RWPE1 (cell line): ENCODE measurements around the gene HIGD1B.

ENCODE experiments used
- CTCF ChIA-PET: fragments of 350-600 bp; sonication (Branson Sonifier 250); formaldehyde crosslinking; extraction: SDS; loops from one replicate; lab custom pipeline; 2021; lab: Yijun Ruan, JAX
- POLR2A ChIA-PET: fragments of 400-600 bp; formaldehyde crosslinking; extraction: SDS; loops from one replicate; lab custom pipeline; 2020; ENCODE audit warnings: antibody characterized with exemption; ENCODE audit not compliant: low non-redundant PET; lab: Yijun Ruan, JAX
- DNase-seq: peaks from one replicate; pipeline ENCODE4 v3.0.0; 2012; ENCODE audit warnings: low spot score
- H3K27ac ChIP-seq: fragments of 450-650 bp; 2 replicates; pipeline ENCODE4 v1.5.1; 2017
- CTCF ChIP-seq: fragments of 450-650 bp; conservative IDR thresholded peaks from 2 replicates; pipeline ENCODE4 v1.5.1; 2017; ENCODE audit warnings: low read depth, mild to moderate bottlenecking

The HIGD1B gene

GRCh38 chr17:44846206-44846605, 1.5 kb upstream of the HIGD1B start:
- ChIA-PET CTCF (interaction anchor here (0.6 kb wide), 1 partner anchor 14 kb away, joined by 4 read pairs; no protein-coding TSS in a partner anchor), POLR2A (interaction anchor here (0.7 kb wide), 1 partner anchor 13 kb away, joined by 6 read pairs; no protein-coding TSS in a partner anchor)
- no peak for TF ChIP-seq CTCF
- no peak for DNase-seq
- H3K27ac ChIP-seq: no peak overlapping the region

- no peak for DNase-seq
- CTCF ChIA-PET: interaction anchor here (0.8 to 1.3 kb wide), 4 partner anchors 69 to 89 kb away, joined by 3 to 5 read pairs (median 4); no protein-coding TSS in a partner anchor
- POLR2A ChIA-PET: interaction anchor here (0.6 kb wide), 1 partner anchor 178 kb away, joined by 4 read pairs; no protein-coding TSS in a partner anchor
- no peak overlapping the region for H3K27ac ChIP-seq
- no peak for TF ChIP-seq CTCF
Measured at GRCh38 chr17:44848257-44848795, 643 bp downstream of the HIGD1B start.

- ChIA-PET CTCF (interaction anchor here (1.0 to 1.3 kb wide), 2 partner anchors 70 to 71 kb away, joined by 4 to 5 read pairs; no protein-coding TSS in a partner anchor), POLR2A (interaction anchor here (0.6 kb wide), 2 partner anchors 23 to 177 kb away, joined by 4 to 5 read pairs; no protein-coding TSS in a partner anchor)
- DNase-seq: no peak
- TF ChIP-seq CTCF: no peak
- peak overlapping the region; percentile 35; the same call in 1 of the 2 replicates for H3K27ac ChIP-seq
Measured at GRCh38 chr17:44848961-44849489, 1.3 kb downstream of the HIGD1B start.

GRCh38 chr17:44850025-44850424, 2.3 kb downstream of the HIGD1B start:
- DNase-seq: no peak
- ChIA-PET POLR2A (no interaction called here), CTCF (interaction anchor here (0.9 kb wide), 1 partner anchor 71 kb away, joined by 3 read pairs; no protein-coding TSS in a partner anchor)
- no peak for TF ChIP-seq CTCF
- H3K27ac ChIP-seq: peak overlapping the region; percentile 35

GRCh38 chr17:44850612-44851011, 2.9 kb downstream of the HIGD1B start:
- no peak for DNase-seq
- H3K27ac ChIP-seq: peak overlapping the region; percentile 35
- ChIA-PET POLR2A (no interaction called here), CTCF (interaction anchor here (0.9 kb wide), 1 partner anchor 72 kb away, joined by 3 read pairs; no protein-coding TSS in a partner anchor)
- no peak for TF ChIP-seq CTCF

GRCh38 chr17:44854192-44854591, 6.5 kb downstream of the HIGD1B start:
- no peak for DNase-seq
- H3K27ac ChIP-seq: 0 out of 2 replicates have a peak overlapping the region, but pooled peaks have one; percentile 1
- ChIA-PET POLR2A (no interaction called here), CTCF (interaction anchor here (0.6 to 1.7 kb wide), 3 partner anchors 74 to 320 kb away, joined by 3 to 7 read pairs (median 6); no protein-coding TSS in a partner anchor)
- TF ChIP-seq CTCF: no peak
